Panc1 (cell line): ENCODE results near the gene TUBGCP3. TPM values are rescaled to one million over a fixed set of nuclear protein-coding genes. Genes with fewer than 3 reads are reported as not detected.

Experiments
- ATAC-seq: fragments of 200-7000 bp; cut with Tn5 transposase; 2 replicates; pipeline ENCODE4 v1.9.1; 2020; ENCODE audit warnings: mild to moderate bottlenecking, moderate library complexity
- BruUV-seq: library from RNA; stranded (reverse); fragments of 400-500 nt; replicated peaks from 2 replicates; lab custom pipeline; 2021; lab: Mats Ljungman, UMichigan
- CTCF ChIA-PET: fragments of 300-600 bp; sonication (Branson Sonifier 250); formaldehyde crosslinking; loops from one replicate; lab custom pipeline; 2022; ENCODE audit warnings: antibody characterized with exemption; lab: Charles Lee
- POLR2A ChIA-PET: fragments of 300-600 bp; sonication (Branson Sonifier 250); formaldehyde crosslinking; loops from one replicate; lab custom pipeline; 2022; ENCODE audit warnings: antibody characterized with exemption; lab: Charles Lee
- DNase-seq: peaks from one replicate; pipeline ENCODE4 v3.0.0-alpha.2; 2010; ENCODE audit warnings: low read depth, low spot score
- H3K27ac ChIP-seq: 2 replicates; pipeline ENCODE4 v1.5.1; 2011; ENCODE audit warnings: mild to moderate bottlenecking, low read length, inconsistent platforms
- H3K27me3 ChIP-seq: fragments of 200-500 bp; sonication (Bioruptor generic); 2 replicates; pipeline ENCODE4 v1.6.0; 2014; ENCODE audit warnings: low read length, inconsistent platforms; ENCODE audit not compliant: control insufficient read depth, insufficient read depth
- H3K36me3 ChIP-seq: fragments of 200-500 bp; sonication (Bioruptor generic); 2 replicates; pipeline ENCODE4 v1.5.1; 2014; ENCODE audit warnings: inconsistent platforms, mild to moderate bottlenecking, low read length, moderate library complexity; ENCODE audit not compliant: control insufficient read depth, insufficient read depth
- H3K4me1 ChIP-seq: 2 replicates; pipeline ENCODE4 v1.5.1; 2011; ENCODE audit warnings: inconsistent platforms, mild to moderate bottlenecking, low read length, moderate library complexity; ENCODE audit not compliant: control insufficient read depth, insufficient read depth
- H3K4me3 ChIP-seq, 2 experiments: 2 replicates each; pipeline ENCODE4 v1.5.1; 2011 to 2012; ENCODE audit warnings: low read depth in 2 of 2, low read length in 2 of 2, mild to moderate bottlenecking in 2 of 2, inconsistent platforms in 1 of 2, moderate library complexity in 1 of 2
- H3K9me3 ChIP-seq: fragments of 200-500 bp; sonication (Bioruptor generic); 2 replicates; pipeline ENCODE4 v1.5.1; 2014; ENCODE audit warnings: low read depth, mild to moderate bottlenecking, inconsistent platforms, low read length, moderate library complexity; ENCODE audit not compliant: control insufficient read depth, insufficient read depth
- POLR2AphosphoS5 ChIP-seq: IDR thresholded peaks from 2 replicates; pipeline ENCODE4 v1.6.1; 2012; ENCODE audit warnings: mild to moderate bottlenecking, low read depth, low read length, moderate library complexity
- SIN3A ChIP-seq: IDR thresholded peaks from 2 replicates; pipeline ENCODE4 v1.6.1; 2012; ENCODE audit warnings: low read depth, mild to moderate bottlenecking, low read length, moderate library complexity, borderline replicate concordance; ENCODE audit not compliant: insufficient read depth
- TCF7L2 ChIP-seq: IDR thresholded peaks from 2 replicates; pipeline ENCODE4 v1.6.1; 2011; ENCODE audit warnings: mild to moderate bottlenecking, low read depth, low read length, inconsistent platforms
- in situ Hi-C: cut with HindIII; loops from 2 replicates; pipeline ENCODE4 v1.10.0; 2016; ENCODE audit warnings: low sequenced_read_pairs, low pct_unique_long_range_greater_than_20kb
- intact Hi-C: fragments of 100-400 bp; cut with micrococcal nuclease; formaldehyde crosslinking; loops from one replicate; pipeline ENCODE4 v1.10.0; 2022; ENCODE audit not compliant: unreplicated experiment
- total RNA-seq: library from RNA; stranded (reverse); gene quantifications from one replicate; pipeline ENCODE4 v1.2.1, GENCODE V29; 2021; ENCODE audit not compliant: unreplicated experiment
- TF ChIP-seq, protein P1 (sequence below), 2 experiments: IDR thresholded peaks; 2 replicates each; pipeline ENCODE4 v1.6.1; 2011 to 2012; ENCODE audit warnings: low read depth in 2 of 2, control low read depth in 1 of 2, low read length in 1 of 2, mild to moderate bottlenecking in 1 of 2, moderate library complexity in 1 of 2; ENCODE audit not compliant: insufficient read depth in 1 of 2
- TF ChIP-seq, protein P2 (sequence below): fragments of 450-650 bp; IDR thresholded peaks from 2 replicates; pipeline ENCODE4 v1.5.1; 2017; ENCODE audit warnings: mild to moderate bottlenecking

TUBGCP3 gene
- total RNA-seq, 1 experiment from 2014 or later: 28.4 TPM

DNA sequence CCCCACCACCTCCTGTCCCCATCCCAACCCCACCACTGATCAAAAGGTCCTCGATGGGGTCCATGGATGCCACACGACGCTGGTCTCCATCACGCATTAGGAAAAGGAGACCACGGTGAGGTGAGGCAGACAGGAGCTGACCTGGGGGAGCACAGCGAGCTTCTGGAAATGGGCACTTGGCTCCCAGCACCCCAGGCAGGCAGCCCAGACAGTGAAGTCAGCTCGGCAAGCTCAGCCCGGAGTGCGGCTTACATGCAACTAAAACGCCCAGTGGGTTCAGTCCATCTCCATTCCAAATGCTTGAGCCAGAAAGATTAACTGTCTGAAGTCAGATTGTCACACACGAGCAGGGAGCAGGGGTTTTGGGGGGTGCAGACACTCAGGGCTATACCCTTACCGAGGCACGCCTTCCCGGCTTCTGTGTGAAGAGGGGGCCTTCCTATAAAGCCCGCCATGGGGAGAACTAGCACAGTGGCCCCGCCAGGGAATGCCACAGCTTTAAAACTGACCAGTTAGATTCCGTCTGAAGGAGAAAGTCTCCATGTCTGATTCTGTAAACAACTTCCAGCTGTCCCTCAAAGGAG, 132.4 kb downstream of the TUBGCP3 start:
- H3K9me3 ChIP-seq: no peaks in the 10 kb centered on the region
- TF ChIP-seq POLR2AphosphoS5 (no peak), TCF7L2 (no peak), SIN3A (no peak)
- TF ChIP-seq, protein P1, sequence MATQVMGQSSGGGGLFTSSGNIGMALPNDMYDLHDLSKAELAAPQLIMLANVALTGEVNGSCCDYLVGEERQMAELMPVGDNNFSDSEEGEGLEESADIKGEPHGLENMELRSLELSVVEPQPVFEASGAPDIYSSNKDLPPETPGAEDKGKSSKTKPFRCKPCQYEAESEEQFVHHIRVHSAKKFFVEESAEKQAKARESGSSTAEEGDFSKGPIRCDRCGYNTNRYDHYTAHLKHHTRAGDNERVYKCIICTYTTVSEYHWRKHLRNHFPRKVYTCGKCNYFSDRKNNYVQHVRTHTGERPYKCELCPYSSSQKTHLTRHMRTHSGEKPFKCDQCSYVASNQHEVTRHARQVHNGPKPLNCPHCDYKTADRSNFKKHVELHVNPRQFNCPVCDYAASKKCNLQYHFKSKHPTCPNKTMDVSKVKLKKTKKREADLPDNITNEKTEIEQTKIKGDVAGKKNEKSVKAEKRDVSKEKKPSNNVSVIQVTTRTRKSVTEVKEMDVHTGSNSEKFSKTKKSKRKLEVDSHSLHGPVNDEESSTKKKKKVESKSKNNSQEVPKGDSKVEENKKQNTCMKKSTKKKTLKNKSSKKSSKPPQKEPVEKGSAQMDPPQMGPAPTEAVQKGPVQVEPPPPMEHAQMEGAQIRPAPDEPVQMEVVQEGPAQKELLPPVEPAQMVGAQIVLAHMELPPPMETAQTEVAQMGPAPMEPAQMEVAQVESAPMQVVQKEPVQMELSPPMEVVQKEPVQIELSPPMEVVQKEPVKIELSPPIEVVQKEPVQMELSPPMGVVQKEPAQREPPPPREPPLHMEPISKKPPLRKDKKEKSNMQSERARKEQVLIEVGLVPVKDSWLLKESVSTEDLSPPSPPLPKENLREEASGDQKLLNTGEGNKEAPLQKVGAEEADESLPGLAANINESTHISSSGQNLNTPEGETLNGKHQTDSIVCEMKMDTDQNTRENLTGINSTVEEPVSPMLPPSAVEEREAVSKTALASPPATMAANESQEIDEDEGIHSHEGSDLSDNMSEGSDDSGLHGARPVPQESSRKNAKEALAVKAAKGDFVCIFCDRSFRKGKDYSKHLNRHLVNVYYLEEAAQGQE (IDR thresholded peaks at IDR 0.05; ENCODE audit: insufficient read depth in 1 of 2, low read depth in 2 of 2, low read length in 1 of 2): no peak
- TF ChIP-seq, protein P2, sequence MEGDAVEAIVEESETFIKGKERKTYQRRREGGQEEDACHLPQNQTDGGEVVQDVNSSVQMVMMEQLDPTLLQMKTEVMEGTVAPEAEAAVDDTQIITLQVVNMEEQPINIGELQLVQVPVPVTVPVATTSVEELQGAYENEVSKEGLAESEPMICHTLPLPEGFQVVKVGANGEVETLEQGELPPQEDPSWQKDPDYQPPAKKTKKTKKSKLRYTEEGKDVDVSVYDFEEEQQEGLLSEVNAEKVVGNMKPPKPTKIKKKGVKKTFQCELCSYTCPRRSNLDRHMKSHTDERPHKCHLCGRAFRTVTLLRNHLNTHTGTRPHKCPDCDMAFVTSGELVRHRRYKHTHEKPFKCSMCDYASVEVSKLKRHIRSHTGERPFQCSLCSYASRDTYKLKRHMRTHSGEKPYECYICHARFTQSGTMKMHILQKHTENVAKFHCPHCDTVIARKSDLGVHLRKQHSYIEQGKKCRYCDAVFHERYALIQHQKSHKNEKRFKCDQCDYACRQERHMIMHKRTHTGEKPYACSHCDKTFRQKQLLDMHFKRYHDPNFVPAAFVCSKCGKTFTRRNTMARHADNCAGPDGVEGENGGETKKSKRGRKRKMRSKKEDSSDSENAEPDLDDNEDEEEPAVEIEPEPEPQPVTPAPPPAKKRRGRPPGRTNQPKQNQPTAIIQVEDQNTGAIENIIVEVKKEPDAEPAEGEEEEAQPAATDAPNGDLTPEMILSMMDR: no peak
- ChIA-PET POLR2A (no interaction called here), CTCF (no interaction called here)
- in situ Hi-C loops: no loop called here
- no peaks in the 10 kb centered on the region for H3K36me3 ChIP-seq
- H3K4me3 ChIP-seq: no peak overlapping the region
- H3K4me1 ChIP-seq: no peaks in the 10 kb centered on the region
- H3K27ac ChIP-seq: no peak overlapping the region
- no peak for DNase-seq
- intact Hi-C loops: no loop called here
- ATAC-seq: no peak
- no TSS peak for BruUV-seq
- H3K27me3 ChIP-seq: no peaks in the 10 kb centered on the region; the same call in 1 of the 2 replicates

DNA sequence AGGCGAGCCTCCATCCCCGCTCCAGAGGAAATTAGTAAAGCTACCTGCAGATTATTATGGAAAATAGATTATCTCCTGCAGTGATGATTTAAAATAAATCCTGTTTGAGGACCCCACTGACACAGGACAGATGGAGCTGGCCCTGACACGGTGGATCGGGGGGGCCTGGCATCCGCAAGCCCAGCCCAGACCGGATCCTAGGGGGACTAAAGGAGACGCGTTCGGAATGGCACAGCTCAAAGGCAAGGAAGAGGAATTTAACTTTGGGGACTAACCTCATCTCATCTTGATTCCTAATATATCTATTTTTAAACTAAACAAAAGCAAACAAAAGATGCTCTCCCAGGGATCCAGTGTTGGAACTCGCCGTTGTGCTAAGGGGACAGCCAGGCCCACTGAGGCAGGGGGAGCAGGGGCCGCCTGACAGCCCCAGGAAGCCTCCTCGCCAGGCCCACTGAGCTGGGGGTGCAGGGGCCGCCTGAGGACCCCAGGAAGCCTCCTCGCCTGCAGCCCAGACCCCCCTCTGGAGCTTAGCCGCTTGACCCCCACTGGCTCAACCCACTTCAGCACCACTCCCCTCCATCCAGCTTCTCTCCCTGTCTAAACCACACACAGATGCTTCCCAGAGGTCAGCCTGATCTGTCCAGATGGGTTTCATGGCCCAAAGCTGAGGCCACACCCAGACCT, 133.2 kb downstream of the TUBGCP3 start:
- Histone ChIP-seq H3K27me3 (no peaks in the 10 kb centered on the region; the same call in 1 of the 2 replicates), H3K36me3 (no peaks in the 10 kb centered on the region), H3K4me1 (no peaks in the 10 kb centered on the region), H3K9me3 (no peaks in the 10 kb centered on the region), H3K27ac (no peak overlapping the region), H3K4me3 (no peak overlapping the region)
- ATAC-seq (no peak), DNase-seq (no peak)
- intact Hi-C loops: no loop called here
- in situ Hi-C loops: no loop called here
- POLR2A ChIA-PET: interaction anchor here (0.6 kb wide), 1 partner anchor 98 kb away, joined by 6 read pairs; no protein-coding TSS in a partner anchor
- no TSS peak for BruUV-seq
- TF ChIP-seq, protein P2: no peak
- TF ChIP-seq TCF7L2 (no peak), POLR2AphosphoS5 (no peak), SIN3A (no peak)
- TF ChIP-seq, protein P1 (IDR thresholded peaks at IDR 0.05; ENCODE audit: insufficient read depth in 1 of 2, low read depth in 2 of 2, low read length in 1 of 2): no peak
- CTCF ChIA-PET: no interaction called here
